ENCODE results near the gene ZNF710.

DNA sequence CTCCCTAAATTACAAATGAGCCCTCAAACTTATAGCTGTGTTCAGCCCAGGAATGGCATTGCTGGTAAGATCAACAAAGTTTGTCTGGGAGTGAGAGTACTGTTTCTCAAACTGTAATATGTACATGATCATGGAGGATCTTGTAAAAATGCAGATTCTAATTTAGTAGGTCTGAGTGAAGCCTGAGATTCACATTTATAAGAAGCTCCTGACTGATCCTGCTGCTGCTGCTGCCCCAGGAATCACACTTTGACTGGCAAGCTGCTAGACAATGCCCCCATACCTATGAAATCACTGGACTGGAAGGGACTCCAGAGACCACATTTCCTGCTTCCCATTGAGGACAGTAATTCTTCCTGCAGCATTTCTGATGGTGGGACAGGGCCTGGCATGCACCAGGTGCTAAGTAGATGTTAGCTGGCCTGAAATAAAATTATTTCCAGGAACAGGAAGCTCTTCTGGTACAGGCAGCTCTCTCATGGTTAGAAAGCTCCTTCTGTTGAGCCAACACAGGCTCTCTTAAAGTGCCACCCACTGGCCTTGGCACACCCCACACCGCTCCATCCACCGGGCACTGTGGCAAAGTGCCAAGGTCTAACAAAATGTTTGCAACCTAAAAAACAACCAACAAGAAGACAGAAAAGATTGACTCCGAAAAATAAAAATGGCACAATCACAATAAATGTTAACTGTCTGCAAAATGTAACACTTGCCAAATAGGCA lies 36.7 kb upstream of the ZNF710 start:
- no peak for TF ChIP-seq POLR2A (IDR thresholded peaks at IDR 0.05)
- TF ChIP-seq, protein P1, sequence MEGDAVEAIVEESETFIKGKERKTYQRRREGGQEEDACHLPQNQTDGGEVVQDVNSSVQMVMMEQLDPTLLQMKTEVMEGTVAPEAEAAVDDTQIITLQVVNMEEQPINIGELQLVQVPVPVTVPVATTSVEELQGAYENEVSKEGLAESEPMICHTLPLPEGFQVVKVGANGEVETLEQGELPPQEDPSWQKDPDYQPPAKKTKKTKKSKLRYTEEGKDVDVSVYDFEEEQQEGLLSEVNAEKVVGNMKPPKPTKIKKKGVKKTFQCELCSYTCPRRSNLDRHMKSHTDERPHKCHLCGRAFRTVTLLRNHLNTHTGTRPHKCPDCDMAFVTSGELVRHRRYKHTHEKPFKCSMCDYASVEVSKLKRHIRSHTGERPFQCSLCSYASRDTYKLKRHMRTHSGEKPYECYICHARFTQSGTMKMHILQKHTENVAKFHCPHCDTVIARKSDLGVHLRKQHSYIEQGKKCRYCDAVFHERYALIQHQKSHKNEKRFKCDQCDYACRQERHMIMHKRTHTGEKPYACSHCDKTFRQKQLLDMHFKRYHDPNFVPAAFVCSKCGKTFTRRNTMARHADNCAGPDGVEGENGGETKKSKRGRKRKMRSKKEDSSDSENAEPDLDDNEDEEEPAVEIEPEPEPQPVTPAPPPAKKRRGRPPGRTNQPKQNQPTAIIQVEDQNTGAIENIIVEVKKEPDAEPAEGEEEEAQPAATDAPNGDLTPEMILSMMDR (IDR thresholded peaks at IDR 0.05): no peak
